ENCODE results near the gene COLEC11.
"Not testable (repeated sequence)": the region's sequence is repeated elsewhere in the genome, so short reads cannot be mapped to it uniquely, and the experiment has no call there.

The COLEC11 gene

GRCh38 chr2:3631161-3631850, 36.4 kb downstream of the COLEC11 start:
- TF ChIP-seq POLR2A (IDR thresholded peaks at IDR 0.05; ENCODE audit: low read depth, low read length) (no peak), POLR2AphosphoS5 (IDR thresholded peaks at IDR 0.05; ENCODE audit: low read depth, low read length) (no peak), TAF1 (IDR thresholded peaks at IDR 0.05; ENCODE audit: borderline replicate concordance, low read depth, low read length) (no peak)
- no peak for DNase-seq (ENCODE audit: insufficient read length)
- FAIRE-seq: no peak

- FAIRE-seq (no peak), DNase-seq (ENCODE audit: insufficient read length) (no peak)
- no peak for TF ChIP-seq POLR2AphosphoS5 (IDR thresholded peaks at IDR 0.05; ENCODE audit: low read depth, low read length)
- TF ChIP-seq TAF1 (IDR thresholded peaks at IDR 0.05; ENCODE audit: borderline replicate concordance, low read depth, low read length): no peak
- TF ChIP-seq POLR2A (IDR thresholded peaks at IDR 0.05; ENCODE audit: low read depth, low read length): no peak
Observed at GRCh38 chr2:3631851-3632659, 37.1 kb downstream of the COLEC11 start.

GRCh38 chr2:3633089-3633981, 38.4 kb downstream of the COLEC11 start:
- FAIRE-seq: no peak
- TF ChIP-seq POLR2A (IDR thresholded peaks at IDR 0.05; ENCODE audit: low read depth, low read length) (no peak), POLR2AphosphoS5 (IDR thresholded peaks at IDR 0.05; ENCODE audit: low read depth, low read length) (no peak), TAF1 (IDR thresholded peaks at IDR 0.05; ENCODE audit: borderline replicate concordance, low read depth, low read length) (no peak)

GRCh38 chr2:3633982-3634595, 39.2 kb downstream of the COLEC11 start:
- TF ChIP-seq TAF1 (IDR thresholded peaks at IDR 0.05; ENCODE audit: borderline replicate concordance, low read depth, low read length): no peak
- no peak for TF ChIP-seq POLR2A (IDR thresholded peaks at IDR 0.05; ENCODE audit: low read depth, low read length)
- no peak for TF ChIP-seq POLR2AphosphoS5 (IDR thresholded peaks at IDR 0.05; ENCODE audit: low read depth, low read length)
- DNase-seq (ENCODE audit: insufficient read length): no peak
- FAIRE-seq: no peak

More at GRCh38 chr2:3633089-3633981, 38.4 kb downstream of the COLEC11 start:
- no peak for DNase-seq (ENCODE audit: insufficient read length)

- DNase-seq (ENCODE audit: insufficient read length) (no peak), FAIRE-seq (no peak)
- no peak for TF ChIP-seq TAF1 (IDR thresholded peaks at IDR 0.05; ENCODE audit: borderline replicate concordance, low read depth, low read length)
- no peak for TF ChIP-seq POLR2AphosphoS5 (IDR thresholded peaks at IDR 0.05; ENCODE audit: low read depth, low read length)
- no peak for TF ChIP-seq POLR2A (IDR thresholded peaks at IDR 0.05; ENCODE audit: low read depth, low read length)
Observed at GRCh38 chr2:3634596-3635121, 39.7 kb downstream of the COLEC11 start.

- TF ChIP-seq POLR2AphosphoS5 (IDR thresholded peaks at IDR 0.05; ENCODE audit: low read depth, low read length) (no peak), TAF1 (IDR thresholded peaks at IDR 0.05; ENCODE audit: borderline replicate concordance, low read depth, low read length) (no peak), POLR2A (IDR thresholded peaks at IDR 0.05; ENCODE audit: low read depth, low read length) (no peak)
- DNase-seq (ENCODE audit: insufficient read length) (no peak), FAIRE-seq (no peak)
Observed at GRCh38 chr2:3635171-3635974, 40.5 kb downstream of the COLEC11 start.

GRCh38 chr2:3635975-3636327, 41.0 kb downstream of the COLEC11 start:
- not testable (repeated sequence) for FAIRE-seq; DNase-seq (ENCODE audit: insufficient read length)

- FAIRE-seq (no peak), DNase-seq (ENCODE audit: insufficient read length) (no peak)
- TF ChIP-seq POLR2A (IDR thresholded peaks at IDR 0.05; ENCODE audit: low read depth, low read length) (no peak), POLR2AphosphoS5 (IDR thresholded peaks at IDR 0.05; ENCODE audit: low read depth, low read length) (no peak), TAF1 (IDR thresholded peaks at IDR 0.05; ENCODE audit: borderline replicate concordance, low read depth, low read length) (no peak)
Observed at GRCh38 chr2:3636586-3637310, 41.8 kb downstream of the COLEC11 start.

GRCh38 chr2:3637311-3637675, 42.4 kb downstream of the COLEC11 start:
- FAIRE-seq (no peak), DNase-seq (ENCODE audit: insufficient read length) (no peak)
- TF ChIP-seq POLR2A (IDR thresholded peaks at IDR 0.05; ENCODE audit: low read depth, low read length) (no peak), TAF1 (IDR thresholded peaks at IDR 0.05; ENCODE audit: borderline replicate concordance, low read depth, low read length) (no peak), POLR2AphosphoS5 (IDR thresholded peaks at IDR 0.05; ENCODE audit: low read depth, low read length) (no peak)

Measured in GM12892 (cell line).